GM21717 (cell line): Measurements from ENCODE around the gene HTR2C.

ENCODE experiments used
- ATAC-seq: cut with Tn5 transposase; IDR thresholded peaks from one replicate; pipeline ENCODE4 v1.9.1; 2021; ENCODE audit warnings: mild to moderate bottlenecking, moderate library complexity; ENCODE audit not compliant: unreplicated experiment

HTR2C gene

GRCh38 chrX:114952696-114953095 lies 368.8 kb downstream of the HTR2C start:
- ATAC-seq = no peak
